Heart right ventricle (tissue), 16 donors: ENCODE measurements around the gene TAP2. TPM values are rescaled to one million over a fixed set of nuclear protein-coding genes. Genes with fewer than 3 reads are reported as not detected.

Experiments used
- ATAC-seq, 8 donors: fragments of 200-7000 bp; cut with Tn5 transposase; one replicate each; pipeline ENCODE4 v1.9.1; 2020; ENCODE audit warnings: mild to moderate bottlenecking in 8 of 8, moderate library complexity in 8 of 8, moderate number of reproducible peaks in 1 of 8
- DNase-seq, 2 donors: peaks; one replicate each; pipeline ENCODE4 v3.0.0-alpha.2; 2020
- H3K27ac ChIP-seq, 10 donors: fragments of 200-600 bp; sonication (generic) in 2 of 10; one replicate each; pipeline versions ENCODE4 v1.5.0 to v1.8.0; 2020 to 2022; ENCODE audit warnings: mild to moderate bottlenecking in 3 of 10
- H3K27me3 ChIP-seq, 7 donors: fragments of 200-600 bp; one replicate each; pipeline ENCODE4 v1.8.0; 2021 to 2022; ENCODE audit warnings: mild to moderate bottlenecking in 2 of 7
- H3K36me3 ChIP-seq, 9 donors: fragments of 200-600 bp; sonication (generic) in 1 of 9; one replicate each; pipeline versions ENCODE4 v1.5.0 to v1.8.0; 2020 to 2022; ENCODE audit warnings: mild to moderate bottlenecking in 2 of 9
- H3K4me1 ChIP-seq, 9 donors: fragments of 200-600 bp; sonication (generic) in 1 of 9; one replicate each; pipeline versions ENCODE4 v1.5.0 to v1.8.0; 2020 to 2022; ENCODE audit warnings: mild to moderate bottlenecking in 4 of 9
- H3K4me3 ChIP-seq, 10 donors: fragments of 200-600 bp; sonication (generic) in 2 of 10; one replicate each; pipeline versions ENCODE4 v1.5.0 to v1.8.0; 2020 to 2022; ENCODE audit warnings: mild to moderate bottlenecking in 7 of 10, moderate library complexity in 2 of 10
- H3K9me3 ChIP-seq, 11 donors: fragments of 200-600 bp in 10 of 11; sonication (generic) in 2 of 11; one replicate each; pipeline versions ENCODE4 v1.5.0 to v1.8.0; 2013 to 2022; ENCODE audit warnings: mild to moderate bottlenecking in 2 of 11, control low read depth in 1 of 11, moderate library complexity in 1 of 11
- CTCF ChIP-seq, 9 donors: fragments of 200-600 bp; sonication (generic) in 2 of 9; IDR thresholded peaks; one replicate each; pipeline versions ENCODE4 v1.5.0 to v1.8.0; 2021 to 2022; ENCODE audit warnings: antibody characterized with exemption in 9 of 9, mild to moderate bottlenecking in 5 of 9, moderate library complexity in 1 of 9
- WGBS, 2 donors: extraction: QIAGEN DNeasy Blood & Tissue Kit; methylation state at CpG; one replicate each; pipeline ENCODE4 v1.1.7; 2013; ENCODE audit warnings: inconsistent platforms in 1 of 2; 5-methylcytosine and 5-hydroxymethylcytosine counted together
- intact Hi-C, 10 donors: fragments of 100-400 bp; cut with DNase I; formaldehyde crosslinking; loops; one replicate each; pipeline versions ENCODE4 v1.11.1 to v1.14.2; 2022
- polyA plus RNA-seq, 2 donors: library from polyadenylated mRNA; stranded (reverse); fragments of 200-250 nt; gene quantifications; one replicate each; pipeline ENCODE4 v1.2.3, GENCODE V29; 2013
- total RNA-seq, 10 donors: library from RNA; stranded (reverse); fragmentation: NEBNext Ultra II Directional in 3 of 10; extraction: Animal tissue kit (Norgen Biotek cat#: 25700) in 3 of 10; gene quantifications; one replicate each; pipeline versions ENCODE4 v1.2.1 to v1.2.4, GENCODE V29; 2021 to 2023
- donor health status: Arrhythmogenic right ventricular cardiomyopathy.
- donor health status: ischemic (EF 13 %, LVEDD 7.1; RV severe dilation, severe dysfunction).
- donor health status: healthy with polysubstance abuse.
- donor health status: DM: no; HTN: yes; CAD: no.
- donor health status: DM: no; HTN: no; CAD: no.
- donor health status: ischemic (EF 25% LVEDD 6.9; RV normal size, moderate dysfunction).
- donor health status: ischemic (EF 25% LVEDD 5.7; RV mildly dilated, moderate dysfunction).
- donor health status: healthy.
- donor health status: DM: yes; HTN: yes; CAD: no.
- donor health status: Ischemic cardiomyopathy.
- donor health status: ischemic (EF 35%, LVEDD 5.7; RV mildly dilated, moderate dysfunction).
- donor health status: nonischemic (EF 11% LVEDD 7.7; RV severe dilation, severe dysfunction).
- donor health status: DM: yes; HTN: yes; CAD: no.
- donor health status: PGD.
- donor health status: ischemic (EF 29% LVEDD 5.4; RV normal size, mild dysfunction).
- donor health status: nonischemic (EF 23%, LVEDD 6.1; RV moderate dilation, normal function).

TAP2 gene
- total and polyA plus RNA-seq, 12 donors = 8.8 to 92.1 (median 13.5) TPM

- no peak for TF ChIP-seq CTCF (IDR thresholded peaks at IDR 0.05)
- no peak for DNase-seq
- WGBS, 2 donors = 64 to 70% methylated on average over 3 of the region's 3 CpGs
- Histone ChIP-seq H3K4me1 (peaks cover 0 to 38% (median 3%) of the 10 kb centered on the region in 9 donors), H3K9me3 (peaks cover 0 to under 1% (median 0%) of the 10 kb centered on the region in 11 donors), H3K4me3 (no peak overlapping the region), H3K36me3 (no peaks in the 10 kb centered on the region), H3K27ac (no peak overlapping the region), H3K27me3 (peaks cover 0 to 87% (median 49%) of the 10 kb centered on the region in 7 donors)
- no peak for ATAC-seq
- intact Hi-C loops = loop anchor here in 5 of 10 donors (5.0 to 10.0 kb wide), 4 partner anchors 88 to 548 kb away; no protein-coding TSS in a partner anchor
Observed at GRCh38 chr6:32792901-32793435, 45.6 kb downstream of the TAP2 start.

GRCh38 chr6:32790306-32790705 is 48.2 kb downstream of the TAP2 start:
- peaks cover 0 to 89% (median 48%) of the 10 kb centered on the region in 7 donors for H3K27me3 ChIP-seq
- 61 to 64% methylated on average over 2 of the region's 2 CpGs for WGBS, 2 donors
- intact Hi-C loops = loop anchor here in 5 of 10 donors (5.0 to 10.0 kb wide), 4 partner anchors 86 to 546 kb away; no protein-coding TSS in a partner anchor

More at GRCh38 chr6:32790306-32790705, 48.2 kb downstream of the TAP2 start:
- TF ChIP-seq CTCF (IDR thresholded peaks at IDR 0.05) = no peak
- Histone ChIP-seq H3K9me3 (peaks cover 0 to 5% (median 0%) of the 10 kb centered on the region in 11 donors), H3K36me3 (no peaks in the 10 kb centered on the region), H3K4me1 (peaks cover 0 to 25% (median 0%) of the 10 kb centered on the region in 9 donors), H3K4me3 (no peak overlapping the region), H3K27ac (no peak overlapping the region)
- no peak for ATAC-seq
- no peak for DNase-seq

Other genes with a start within 250 kb of the TAP2 start
- gene HLA-DRB1, start 248.9 kb downstream of the TAP2 start, total RNA-seq = 100 to 1,000 TPM in 3 of 10 donors, 10 to 100 TPM in 7; 29.2 to 313 (median 76.4) TPM
- 10 to 100 TPM; 28.8 to 83.7 TPM for gene HLA-DRB1, start 248.9 kb downstream of the TAP2 start, polyA plus RNA-seq
- 100 to 1,000 TPM in 1 of 10 donors, 10 to 100 TPM in 7, 1 to 10 TPM in 2; 1.3 to 136 (median 16.2) TPM for gene HLA-DQA1, start 201.3 kb downstream of the TAP2 start, total RNA-seq
- gene HLA-DQA1, start 201.3 kb downstream of the TAP2 start, polyA plus RNA-seq = 1 to 10 TPM; 5.9 to 9.6 TPM
- gene HLA-DQB1, start 172.1 kb downstream of the TAP2 start, total RNA-seq = 10 to 100 TPM in 6 of 10 donors, 1 to 10 TPM in 4; 6.2 to 73.7 (median 14.4) TPM
- 10 to 100 TPM; 18.8 to 81.2 TPM for gene HLA-DQB1, start 172.1 kb downstream of the TAP2 start, polyA plus RNA-seq
- gene HLA-DQA2, start 97.3 kb downstream of the TAP2 start, total RNA-seq = 10 to 100 TPM in 1 of 10 donors, 1 to 10 TPM in 4, under 1 TPM in 4, not detected in 1; 0.18 to 28.1 (median 1.9) TPM
- gene HLA-DQA2, start 97.3 kb downstream of the TAP2 start, polyA plus RNA-seq = not detected
- 10 to 100 TPM in 1 of 10 donors, 1 to 10 TPM in 3, under 1 TPM in 4, not detected in 2; 0.30 to 14.6 (median 0.92) TPM for gene HLA-DQB2, start 75.2 kb downstream of the TAP2 start, total RNA-seq
- gene HLA-DQB2, start 75.2 kb downstream of the TAP2 start, polyA plus RNA-seq = not detected
- 1 to 10 TPM in 1 of 10 donors, under 1 TPM in 7, not detected in 2; 0.21 to 2.1 (median 0.48) TPM for gene HLA-DOB, start 21.7 kb downstream of the TAP2 start, total RNA-seq
- gene HLA-DOB, start 21.7 kb downstream of the TAP2 start, polyA plus RNA-seq = 1 to 10 TPM in 1 of 2 donors, under 1 TPM in 1; 0.36 to 1.1 TPM
- 100 to 1,000 TPM in 1 of 10 donors, 10 to 100 TPM in 7, 1 to 10 TPM in 2; 8.5 to 127 (median 11.7) TPM for gene PSMB8, start 5.3 kb upstream of the TAP2 start, total RNA-seq
- gene PSMB8, start 5.3 kb upstream of the TAP2 start, polyA plus RNA-seq = 10 to 100 TPM; 40.2 to 42.9 TPM
- gene TAP1, start 15.0 kb upstream of the TAP2 start, total RNA-seq = 100 to 1,000 TPM in 1 of 10 donors, 10 to 100 TPM in 9; 12.8 to 213 (median 15.4) TPM
- gene TAP1, start 15.0 kb upstream of the TAP2 start, polyA plus RNA-seq = 10 to 100 TPM; 35.4 to 38.3 TPM
- gene PSMB9, start 15.5 kb upstream of the TAP2 start, total RNA-seq = 100 to 1,000 TPM in 1 of 10 donors, 10 to 100 TPM in 8, 1 to 10 TPM in 1; 10.0 to 198 (median 14.3) TPM
- gene PSMB9, start 15.5 kb upstream of the TAP2 start, polyA plus RNA-seq = 10 to 100 TPM; 23.4 to 33.4 TPM
- 10 to 100 TPM in 4 of 10 donors, 1 to 10 TPM in 6; 2.7 to 79.8 (median 7.6) TPM for gene HLA-DMB, start 102.3 kb upstream of the TAP2 start, total RNA-seq
- 1 to 10 TPM; 5.5 to 7.8 TPM for gene HLA-DMB, start 102.3 kb upstream of the TAP2 start, polyA plus RNA-seq
- gene HLA-DMA, start 114.4 kb upstream of the TAP2 start, total RNA-seq = 100 to 1,000 TPM in 1 of 10 donors, 10 to 100 TPM in 8, 1 to 10 TPM in 1; 7.8 to 106 (median 14.5) TPM
- 10 to 100 TPM; 11.8 to 47.6 TPM for gene HLA-DMA, start 114.4 kb upstream of the TAP2 start, polyA plus RNA-seq
- 10 to 100 TPM; 64.9 to 97.0 (median 74.9) TPM for gene BRD2, start 129.9 kb upstream of the TAP2 start, total RNA-seq
- gene BRD2, start 129.9 kb upstream of the TAP2 start, polyA plus RNA-seq = 10 to 100 TPM; 49.3 to 87.2 TPM
- 10 to 100 TPM in 1 of 10 donors, 1 to 10 TPM in 8, under 1 TPM in 1; 0.75 to 22.8 (median 2.0) TPM for gene HLA-DOA, start 170.9 kb upstream of the TAP2 start, total RNA-seq
- gene HLA-DOA, start 170.9 kb upstream of the TAP2 start, polyA plus RNA-seq = 1 to 10 TPM in 1 of 2 donors, under 1 TPM in 1; 0.65 to 2.1 TPM
- gene HLA-DPA1, start 234.9 kb upstream of the TAP2 start, total RNA-seq = 100 to 1,000 TPM in 1 of 10 donors, 10 to 100 TPM in 9; 17.8 to 328 (median 53.6) TPM
- 10 to 100 TPM; 18.2 to 24.3 TPM for gene HLA-DPA1, start 234.9 kb upstream of the TAP2 start, polyA plus RNA-seq
- 100 to 1,000 TPM in 1 of 10 donors, 10 to 100 TPM in 9; 19.2 to 264 (median 34.8) TPM for gene HLA-DPB1, start 237.3 kb upstream of the TAP2 start, total RNA-seq
- 10 to 100 TPM; 18.7 to 48.2 TPM for gene HLA-DPB1, start 237.3 kb upstream of the TAP2 start, polyA plus RNA-seq